Sigmoid colon (tissue), 4 donors: ENCODE measurements around the gene ZNF619.

ENCODE experiments used
- POLR2A ChIP-seq, 2 donors: fragments of 450-650 bp; IDR thresholded peaks; one replicate each; pipeline ENCODE4 v1.6.1; 2016; ENCODE audit warnings: antibody characterized with exemption in 2 of 2, mild to moderate bottlenecking in 2 of 2, moderate library complexity in 2 of 2
- POLR2AphosphoS5 ChIP-seq, 4 donors: sonication (generic); formaldehyde crosslinking; IDR thresholded peaks; one replicate each; pipeline ENCODE4 v1.6.1; 2017; ENCODE audit warnings: antibody characterized with exemption in 4 of 4
- TF ChIP-seq, protein P1 (sequence below), 4 experiments: fragments of 450-650 bp in 3 of 4; fragments of 200-600 bp in 1 of 4; IDR thresholded peaks; one replicate each; pipeline ENCODE4 v1.5.1; 2016 to 2019; ENCODE audit warnings: antibody characterized with exemption in 4 of 4, mild to moderate bottlenecking in 3 of 4, moderate library complexity in 2 of 4

DNA sequence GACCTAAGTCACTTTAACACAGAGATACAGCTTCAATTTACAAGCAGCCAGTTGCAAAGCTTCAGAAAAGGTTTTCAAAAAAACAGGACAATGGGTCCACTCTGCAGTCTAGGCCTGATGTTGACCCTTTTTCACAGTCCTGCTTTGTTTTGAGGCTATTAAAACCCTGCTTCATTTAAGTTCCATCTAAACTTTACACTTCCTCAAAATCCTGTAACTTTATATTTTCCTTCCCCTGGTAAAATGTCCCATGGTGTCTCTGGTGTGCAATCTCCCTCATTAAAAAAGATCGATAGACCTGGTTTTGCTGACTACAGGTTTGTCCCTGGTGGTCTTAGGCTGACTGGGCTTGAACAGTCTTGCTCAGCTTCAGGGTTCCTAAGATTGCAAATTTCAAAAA is 24.9 kb upstream of the ZNF619 start:
- TF ChIP-seq, protein P1, sequence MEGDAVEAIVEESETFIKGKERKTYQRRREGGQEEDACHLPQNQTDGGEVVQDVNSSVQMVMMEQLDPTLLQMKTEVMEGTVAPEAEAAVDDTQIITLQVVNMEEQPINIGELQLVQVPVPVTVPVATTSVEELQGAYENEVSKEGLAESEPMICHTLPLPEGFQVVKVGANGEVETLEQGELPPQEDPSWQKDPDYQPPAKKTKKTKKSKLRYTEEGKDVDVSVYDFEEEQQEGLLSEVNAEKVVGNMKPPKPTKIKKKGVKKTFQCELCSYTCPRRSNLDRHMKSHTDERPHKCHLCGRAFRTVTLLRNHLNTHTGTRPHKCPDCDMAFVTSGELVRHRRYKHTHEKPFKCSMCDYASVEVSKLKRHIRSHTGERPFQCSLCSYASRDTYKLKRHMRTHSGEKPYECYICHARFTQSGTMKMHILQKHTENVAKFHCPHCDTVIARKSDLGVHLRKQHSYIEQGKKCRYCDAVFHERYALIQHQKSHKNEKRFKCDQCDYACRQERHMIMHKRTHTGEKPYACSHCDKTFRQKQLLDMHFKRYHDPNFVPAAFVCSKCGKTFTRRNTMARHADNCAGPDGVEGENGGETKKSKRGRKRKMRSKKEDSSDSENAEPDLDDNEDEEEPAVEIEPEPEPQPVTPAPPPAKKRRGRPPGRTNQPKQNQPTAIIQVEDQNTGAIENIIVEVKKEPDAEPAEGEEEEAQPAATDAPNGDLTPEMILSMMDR (IDR thresholded peaks at IDR 0.05): no peak
- TF ChIP-seq POLR2A (IDR thresholded peaks at IDR 0.05) (no peak), POLR2AphosphoS5 (IDR thresholded peaks at IDR 0.05) (no peak)
